ENCODE results near the gene STARD13.

STARD13 gene

GRCh38 chr13:33186861-33187291 lies 98.7 kb downstream of the STARD13 start:
- TF ChIP-seq, protein P1, sequence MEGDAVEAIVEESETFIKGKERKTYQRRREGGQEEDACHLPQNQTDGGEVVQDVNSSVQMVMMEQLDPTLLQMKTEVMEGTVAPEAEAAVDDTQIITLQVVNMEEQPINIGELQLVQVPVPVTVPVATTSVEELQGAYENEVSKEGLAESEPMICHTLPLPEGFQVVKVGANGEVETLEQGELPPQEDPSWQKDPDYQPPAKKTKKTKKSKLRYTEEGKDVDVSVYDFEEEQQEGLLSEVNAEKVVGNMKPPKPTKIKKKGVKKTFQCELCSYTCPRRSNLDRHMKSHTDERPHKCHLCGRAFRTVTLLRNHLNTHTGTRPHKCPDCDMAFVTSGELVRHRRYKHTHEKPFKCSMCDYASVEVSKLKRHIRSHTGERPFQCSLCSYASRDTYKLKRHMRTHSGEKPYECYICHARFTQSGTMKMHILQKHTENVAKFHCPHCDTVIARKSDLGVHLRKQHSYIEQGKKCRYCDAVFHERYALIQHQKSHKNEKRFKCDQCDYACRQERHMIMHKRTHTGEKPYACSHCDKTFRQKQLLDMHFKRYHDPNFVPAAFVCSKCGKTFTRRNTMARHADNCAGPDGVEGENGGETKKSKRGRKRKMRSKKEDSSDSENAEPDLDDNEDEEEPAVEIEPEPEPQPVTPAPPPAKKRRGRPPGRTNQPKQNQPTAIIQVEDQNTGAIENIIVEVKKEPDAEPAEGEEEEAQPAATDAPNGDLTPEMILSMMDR (IDR thresholded peaks at IDR 0.05; ENCODE audit: insufficient read depth, low read depth, low read length, missing control alignments) = no peak
- no peak overlapping the region for H3K4me3 ChIP-seq (ENCODE audit: low read length)
- DNase-seq (ENCODE audit: low read depth) = no peak

- TF ChIP-seq, protein P1 (IDR thresholded peaks at IDR 0.05; ENCODE audit: insufficient read depth, low read depth, low read length, missing control alignments) = no peak
- H3K4me3 ChIP-seq (ENCODE audit: low read length) = no peak overlapping the region
- no peak for DNase-seq (ENCODE audit: low read depth)
Measured at GRCh38 chr13:33185853-33186252, 99.7 kb downstream of the STARD13 start.

DNA sequence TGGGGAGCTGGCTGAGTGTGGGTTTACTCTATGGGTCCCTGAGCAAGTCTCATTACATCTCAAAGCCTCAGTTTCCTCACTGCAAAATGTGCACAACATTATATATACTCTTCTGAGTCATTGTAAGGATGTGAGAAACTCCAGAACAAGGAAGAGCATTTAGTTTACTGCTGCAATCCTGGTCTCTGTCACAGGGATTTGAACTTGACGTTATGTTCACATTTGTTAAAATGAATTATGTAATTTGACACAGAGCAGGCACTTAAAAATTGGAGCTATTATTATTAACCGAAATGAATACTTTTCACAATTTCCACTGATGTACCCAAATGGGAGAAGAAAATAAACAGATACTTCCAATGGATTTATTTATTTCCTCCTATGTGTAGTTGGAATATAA lies 101.0 kb downstream of the STARD13 start:
- DNase-seq (ENCODE audit: low read depth) = no peak
- TF ChIP-seq, protein P1 (IDR thresholded peaks at IDR 0.05; ENCODE audit: insufficient read depth, low read depth, low read length, missing control alignments) = no peak
- H3K4me3 ChIP-seq (ENCODE audit: low read length) = no peak overlapping the region

DNA sequence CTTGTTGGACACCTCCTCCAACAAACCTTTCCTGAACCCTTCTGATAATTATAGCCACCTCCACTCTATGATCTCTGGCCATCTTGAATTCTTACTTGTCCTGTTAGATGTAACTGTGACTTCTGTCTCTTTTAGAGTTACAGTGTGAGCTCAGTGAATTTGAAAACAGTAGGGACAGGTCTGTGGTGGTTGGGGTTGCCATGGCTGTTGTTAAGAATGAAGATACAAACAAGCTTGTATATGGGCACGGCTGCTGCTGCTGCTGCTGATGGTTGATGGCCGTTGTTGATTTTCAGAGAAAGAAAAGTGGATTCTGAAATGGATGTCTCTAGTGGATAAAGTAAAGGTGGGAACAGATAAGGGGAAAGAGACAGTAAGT lies 101.5 kb downstream of the STARD13 start:
- no peak for DNase-seq (ENCODE audit: low read depth)
- TF ChIP-seq, protein P1 (IDR thresholded peaks at IDR 0.05; ENCODE audit: insufficient read depth, low read depth, low read length, missing control alignments) = no peak
- H3K4me3 ChIP-seq (ENCODE audit: low read length) = no peak overlapping the region

GRCh38 chr13:33183431-33184111 lies 102.0 kb downstream of the STARD13 start:
- H3K4me3 ChIP-seq (ENCODE audit: low read length) = no peak overlapping the region
- no peak for DNase-seq (ENCODE audit: low read depth)
- TF ChIP-seq, protein P1 (IDR thresholded peaks at IDR 0.05; ENCODE audit: insufficient read depth, low read depth, low read length, missing control alignments) = no peak

GRCh38 chr13:33182729-33183128 lies 102.8 kb downstream of the STARD13 start:
- no peak for DNase-seq (ENCODE audit: low read depth)
- H3K4me3 ChIP-seq (ENCODE audit: low read length) = no peak overlapping the region
- TF ChIP-seq, protein P1 (IDR thresholded peaks at IDR 0.05; ENCODE audit: insufficient read depth, low read depth, low read length, missing control alignments) = no peak

DNA sequence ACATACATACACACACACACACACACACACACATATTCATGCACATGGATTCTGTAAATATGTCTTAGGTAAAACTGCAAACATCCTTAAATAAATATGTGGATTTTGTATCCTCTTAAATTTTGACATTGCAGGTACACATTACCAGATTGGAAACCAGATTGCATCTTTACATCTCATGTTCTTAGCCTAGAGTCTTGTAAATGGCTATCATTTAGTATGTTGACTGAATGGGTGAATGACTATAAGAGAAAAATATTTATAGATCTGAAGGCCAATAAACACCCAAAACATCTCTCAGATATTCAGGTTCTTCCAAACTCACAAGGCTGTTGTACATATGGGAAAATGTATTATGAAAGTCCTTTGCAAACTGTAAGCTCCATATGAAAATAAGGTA lies 104.3 kb downstream of the STARD13 start:
- TF ChIP-seq, protein P1 (IDR thresholded peaks at IDR 0.05; ENCODE audit: insufficient read depth, low read depth, low read length, missing control alignments) = no peak
- DNase-seq (ENCODE audit: low read depth) = no peak
- no peak overlapping the region for H3K4me3 ChIP-seq (ENCODE audit: low read length)
